ENCODE measurements around the gene CCDC192. TPM values are rescaled to one million over a fixed set of nuclear protein-coding genes. Genes with fewer than 3 reads are reported as not detected.
"Not testable (repeated sequence)": the region's sequence is repeated elsewhere in the genome, so short reads cannot be mapped to it uniquely, and the experiment has no call there.

Gene CCDC192
- total RNA-seq, 2 donors from 2014 or later: not detected

DNA sequence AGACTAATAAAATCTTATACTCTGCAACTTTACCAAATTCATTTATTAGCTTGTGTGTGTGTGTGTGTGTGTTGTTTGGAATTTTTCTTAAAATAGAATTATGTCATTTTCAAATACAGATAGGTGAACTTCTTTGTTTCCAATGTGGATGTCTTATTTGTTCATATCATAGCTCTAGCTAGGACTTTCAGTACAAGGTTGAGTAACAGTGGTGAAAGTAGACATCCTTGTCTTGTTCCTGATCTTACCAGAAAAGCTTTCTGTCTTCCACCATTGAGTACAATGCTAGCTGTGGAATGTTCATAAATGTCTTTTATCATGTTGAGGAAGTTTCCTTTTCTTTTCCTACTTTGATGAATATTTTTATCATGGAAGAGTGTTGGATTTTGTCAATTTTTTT is 74.8 kb downstream of the CCDC192 start:
- no peak overlapping the region for H3K27ac ChIP-seq
- H3K27me3 ChIP-seq (replicated peaks; ENCODE audit: insufficient read depth): no peaks in the 10 kb centered on the region
- H3K4me3 ChIP-seq: no peak overlapping the region
- no peaks in the 10 kb centered on the region for H3K4me1 ChIP-seq (ENCODE audit: control insufficient read depth in 1 of 2, low read depth in 2 of 2)
- TF ChIP-seq, protein P1, sequence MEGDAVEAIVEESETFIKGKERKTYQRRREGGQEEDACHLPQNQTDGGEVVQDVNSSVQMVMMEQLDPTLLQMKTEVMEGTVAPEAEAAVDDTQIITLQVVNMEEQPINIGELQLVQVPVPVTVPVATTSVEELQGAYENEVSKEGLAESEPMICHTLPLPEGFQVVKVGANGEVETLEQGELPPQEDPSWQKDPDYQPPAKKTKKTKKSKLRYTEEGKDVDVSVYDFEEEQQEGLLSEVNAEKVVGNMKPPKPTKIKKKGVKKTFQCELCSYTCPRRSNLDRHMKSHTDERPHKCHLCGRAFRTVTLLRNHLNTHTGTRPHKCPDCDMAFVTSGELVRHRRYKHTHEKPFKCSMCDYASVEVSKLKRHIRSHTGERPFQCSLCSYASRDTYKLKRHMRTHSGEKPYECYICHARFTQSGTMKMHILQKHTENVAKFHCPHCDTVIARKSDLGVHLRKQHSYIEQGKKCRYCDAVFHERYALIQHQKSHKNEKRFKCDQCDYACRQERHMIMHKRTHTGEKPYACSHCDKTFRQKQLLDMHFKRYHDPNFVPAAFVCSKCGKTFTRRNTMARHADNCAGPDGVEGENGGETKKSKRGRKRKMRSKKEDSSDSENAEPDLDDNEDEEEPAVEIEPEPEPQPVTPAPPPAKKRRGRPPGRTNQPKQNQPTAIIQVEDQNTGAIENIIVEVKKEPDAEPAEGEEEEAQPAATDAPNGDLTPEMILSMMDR (IDR thresholded peaks at IDR 0.05): no peak
- DNase-seq (ENCODE audit: low spot score): no peak
- H3K36me3 ChIP-seq: no peaks in the 10 kb centered on the region
- no peaks in the 10 kb centered on the region for H3K9me3 ChIP-seq
- no peak for ATAC-seq (ENCODE audit: insufficient number of reproducible peaks, low FRiP score, low read depth)

DNA sequence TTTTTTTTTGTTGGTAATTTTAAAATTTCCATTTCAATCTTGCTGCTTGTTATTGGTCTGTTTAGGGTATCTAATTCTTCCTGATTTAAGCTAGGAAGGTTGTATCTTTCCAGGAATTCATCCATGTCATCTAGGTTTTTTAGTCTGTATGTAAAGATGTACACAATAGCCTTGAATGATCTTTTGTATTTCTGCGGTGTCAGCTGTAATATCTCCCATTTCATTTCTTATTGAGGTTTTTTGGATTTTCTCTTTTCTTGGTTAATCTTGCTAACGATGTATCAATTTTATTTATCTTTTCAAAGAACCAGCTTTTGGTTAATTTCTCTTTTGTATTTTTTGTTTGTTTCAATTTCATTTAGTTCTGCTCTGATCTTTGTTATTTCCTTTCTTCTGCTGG is 79.3 kb downstream of the CCDC192 start:
- not testable (repeated sequence) for ATAC-seq (ENCODE audit: insufficient number of reproducible peaks, low FRiP score, low read depth); H3K27me3 ChIP-seq (replicated peaks; ENCODE audit: insufficient read depth); H3K4me3 ChIP-seq; H3K36me3 ChIP-seq; H3K4me1 ChIP-seq (ENCODE audit: control insufficient read depth in 1 of 2, low read depth in 2 of 2); DNase-seq (ENCODE audit: low spot score); H3K27ac ChIP-seq; H3K9me3 ChIP-seq

DNA sequence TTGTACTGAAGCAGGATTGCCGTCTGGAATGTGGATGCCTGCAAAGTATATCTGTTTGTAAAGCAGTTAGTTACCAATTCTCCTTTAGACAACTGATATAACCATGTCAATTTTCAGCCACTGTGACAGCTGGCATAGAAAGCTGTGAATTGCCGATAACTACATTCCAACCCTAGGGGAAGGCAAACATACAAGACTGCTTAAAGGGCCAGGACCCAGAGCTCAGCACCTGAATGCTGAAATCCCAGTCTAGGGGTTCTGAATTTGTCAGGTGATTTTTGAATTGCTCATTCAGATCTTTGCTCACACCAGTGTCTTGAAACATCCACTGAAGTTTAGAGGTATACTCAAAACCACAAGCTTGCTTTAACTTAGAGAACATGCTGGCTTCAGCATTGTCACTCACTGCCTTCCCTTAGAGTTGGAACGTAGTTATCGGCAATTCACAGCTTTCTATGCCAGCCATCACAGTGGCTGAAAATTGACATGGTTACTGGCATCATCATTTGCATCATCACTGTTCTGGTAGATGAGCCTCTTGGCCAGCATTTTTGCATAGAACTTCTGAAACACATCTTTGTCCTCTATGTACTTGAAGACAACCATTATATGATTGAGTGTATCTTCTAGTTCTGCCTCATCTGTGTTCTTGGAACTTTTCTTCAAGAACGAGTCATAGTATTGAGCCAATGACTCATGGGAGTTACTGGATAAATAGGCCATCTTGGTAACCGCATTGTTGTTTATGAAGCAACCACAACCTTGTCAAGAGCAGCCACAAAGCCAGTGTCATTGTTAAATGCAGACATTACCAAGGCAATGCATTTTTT is 82.1 kb downstream of the CCDC192 start:
- Histone ChIP-seq H3K9me3 (no peaks in the 10 kb centered on the region), H3K4me1 (ENCODE audit: control insufficient read depth in 1 of 2, low read depth in 2 of 2) (no peaks in the 10 kb centered on the region), H3K27ac (no peak overlapping the region), H3K4me3 (no peak overlapping the region), H3K36me3 (no peaks in the 10 kb centered on the region), H3K27me3 (replicated peaks; ENCODE audit: insufficient read depth) (no peaks in the 10 kb centered on the region)
- ATAC-seq (ENCODE audit: insufficient number of reproducible peaks, low FRiP score, low read depth) (no peak), DNase-seq (ENCODE audit: low spot score) (no peak)
- TF ChIP-seq, protein P1 (IDR thresholded peaks at IDR 0.05): no peak

DNA sequence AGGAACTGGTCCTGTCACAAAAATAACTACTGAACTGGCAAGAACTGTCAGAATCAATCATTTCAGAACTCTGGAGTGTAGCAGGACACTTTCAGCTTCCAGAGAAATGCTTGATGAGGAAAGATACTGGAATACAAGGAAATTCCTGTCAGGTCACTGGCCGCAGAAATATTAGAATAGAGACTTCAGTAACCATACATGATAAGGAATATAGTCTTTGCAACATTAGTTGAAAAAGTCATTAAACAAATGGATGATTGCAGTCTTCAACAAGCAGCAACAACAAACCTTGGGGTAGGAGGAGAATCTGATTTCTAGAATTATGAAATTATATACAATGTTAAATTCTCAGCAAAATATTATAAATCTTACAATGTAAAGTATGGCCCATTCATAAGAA is 88.2 kb downstream of the CCDC192 start:
- ATAC-seq (ENCODE audit: insufficient number of reproducible peaks, low FRiP score, low read depth) (no peak), DNase-seq (ENCODE audit: low spot score) (no peak)
- no peaks in the 10 kb centered on the region for H3K36me3 ChIP-seq
- no peak overlapping the region for H3K27ac ChIP-seq
- no peaks in the 10 kb centered on the region for H3K9me3 ChIP-seq
- H3K4me3 ChIP-seq: no peak overlapping the region
- H3K27me3 ChIP-seq (replicated peaks; ENCODE audit: insufficient read depth): no peaks in the 10 kb centered on the region
- TF ChIP-seq, protein P1 (IDR thresholded peaks at IDR 0.05): no peak
- no peaks in the 10 kb centered on the region for H3K4me1 ChIP-seq (ENCODE audit: control insufficient read depth in 1 of 2, low read depth in 2 of 2)

DNA sequence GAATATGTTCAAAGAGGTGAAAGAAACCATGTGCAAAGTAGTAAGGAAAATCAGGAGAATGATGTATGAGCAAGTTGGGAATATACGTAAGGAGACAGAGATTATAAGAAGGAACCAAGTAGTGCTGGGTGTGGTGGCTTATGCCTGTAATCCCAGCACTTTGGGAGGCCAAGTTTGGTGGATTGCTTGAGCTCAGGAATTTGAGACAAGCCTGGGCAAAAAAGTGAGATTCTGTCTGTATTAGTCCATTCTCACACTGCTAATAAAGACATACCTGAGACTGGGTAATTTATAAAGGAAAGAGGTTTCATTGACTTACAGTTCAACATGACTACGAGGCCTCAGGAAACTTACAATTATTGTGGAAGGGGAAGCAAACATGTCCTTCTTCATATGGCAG is 88.7 kb downstream of the CCDC192 start:
- not testable (repeated sequence) for H3K27ac ChIP-seq; ATAC-seq (ENCODE audit: insufficient number of reproducible peaks, low FRiP score, low read depth)

DNA sequence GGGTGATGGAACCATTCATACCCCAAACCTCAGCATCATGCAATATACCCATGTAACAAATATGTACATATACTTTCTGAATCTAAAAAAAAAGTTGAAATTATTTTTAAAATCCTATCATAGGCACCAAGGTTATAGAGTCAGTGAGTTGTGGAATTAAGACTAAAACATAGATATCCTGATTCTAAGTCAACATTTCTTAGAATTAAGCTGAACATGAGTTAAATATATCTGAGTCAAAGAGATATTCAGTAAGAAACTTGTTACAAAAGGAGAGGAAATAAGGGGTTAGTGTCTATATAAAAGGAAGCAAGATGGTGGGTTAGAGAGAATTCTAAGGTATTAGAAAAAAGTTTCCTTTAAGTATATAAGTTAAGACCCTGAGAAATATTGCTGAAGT is 89.9 kb downstream of the CCDC192 start:
- no peak overlapping the region for H3K4me3 ChIP-seq
- no peaks in the 10 kb centered on the region for H3K4me1 ChIP-seq (ENCODE audit: control insufficient read depth in 1 of 2, low read depth in 2 of 2)
- H3K36me3 ChIP-seq: no peaks in the 10 kb centered on the region
- TF ChIP-seq, protein P1 (IDR thresholded peaks at IDR 0.05): no peak
- ATAC-seq (ENCODE audit: insufficient number of reproducible peaks, low FRiP score, low read depth) (no peak), DNase-seq (ENCODE audit: low spot score) (no peak)
- no peaks in the 10 kb centered on the region for H3K27me3 ChIP-seq (replicated peaks; ENCODE audit: insufficient read depth)
- no peak overlapping the region for H3K27ac ChIP-seq
- H3K9me3 ChIP-seq: no peaks in the 10 kb centered on the region

More for the DNA sequence above, 88.7 kb downstream of the CCDC192 start:
- H3K36me3 ChIP-seq; H3K9me3 ChIP-seq; H3K27me3 ChIP-seq (replicated peaks; ENCODE audit: insufficient read depth); DNase-seq (ENCODE audit: low spot score); H3K4me1 ChIP-seq (ENCODE audit: control insufficient read depth in 1 of 2, low read depth in 2 of 2); H3K4me3 ChIP-seq: not testable (repeated sequence)
